ENCODE data around the gene HSPA6.

Gene HSPA6

GRCh38 chr1:161497961-161498360, 26.4 kb upstream of the HSPA6 start:
- TF ChIP-seq YY1 (IDR thresholded peaks at IDR 0.05; ENCODE audit: low read depth): no peak

DNA sequence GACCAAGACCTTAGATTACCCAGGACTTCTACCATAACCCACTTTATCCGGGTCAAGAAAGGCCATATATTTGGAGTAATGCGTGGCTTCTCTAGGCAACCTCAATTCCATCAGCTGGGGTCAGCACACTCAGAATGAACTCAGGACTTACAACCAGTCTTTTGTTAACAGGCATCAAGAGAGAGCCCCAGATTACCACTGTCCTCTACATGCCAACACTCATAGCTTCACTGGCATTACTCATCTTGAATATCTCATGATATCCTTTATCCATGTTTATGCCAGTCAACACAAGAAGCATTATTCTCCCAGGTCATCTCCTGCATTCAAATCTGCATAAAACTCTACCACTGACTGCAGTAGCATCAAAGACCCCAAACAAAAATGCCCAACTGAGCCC, 25.7 kb upstream of the HSPA6 start:
- TF ChIP-seq REST (IDR thresholded peaks at IDR 0.05; ENCODE audit: low read depth) (no peak), TCF12 (IDR thresholded peaks at IDR 0.05; ENCODE audit: low read depth) (no peak), ZBTB7A (IDR thresholded peaks at IDR 0.05; ENCODE audit: low read depth) (no peak), NFIC (IDR thresholded peaks at IDR 0.05) (no peak), EP300 (IDR thresholded peaks at IDR 0.05; ENCODE audit: borderline replicate concordance) (no peak), CEBPB (IDR thresholded peaks at IDR 0.05) (no peak), EGR1 (IDR thresholded peaks at IDR 0.05) (no peak), TAF1 (IDR thresholded peaks at IDR 0.05; ENCODE audit: low read depth) (no peak), CREB1 (IDR thresholded peaks at IDR 0.05; ENCODE audit: low read depth) (no peak), RAD21 (IDR thresholded peaks at IDR 0.05; ENCODE audit: low read depth) (no peak)
- TF ChIP-seq, protein P1, sequence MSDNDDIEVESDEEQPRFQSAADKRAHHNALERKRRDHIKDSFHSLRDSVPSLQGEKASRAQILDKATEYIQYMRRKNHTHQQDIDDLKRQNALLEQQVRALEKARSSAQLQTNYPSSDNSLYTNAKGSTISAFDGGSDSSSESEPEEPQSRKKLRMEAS (IDR thresholded peaks at IDR 0.05): no peak

DNA sequence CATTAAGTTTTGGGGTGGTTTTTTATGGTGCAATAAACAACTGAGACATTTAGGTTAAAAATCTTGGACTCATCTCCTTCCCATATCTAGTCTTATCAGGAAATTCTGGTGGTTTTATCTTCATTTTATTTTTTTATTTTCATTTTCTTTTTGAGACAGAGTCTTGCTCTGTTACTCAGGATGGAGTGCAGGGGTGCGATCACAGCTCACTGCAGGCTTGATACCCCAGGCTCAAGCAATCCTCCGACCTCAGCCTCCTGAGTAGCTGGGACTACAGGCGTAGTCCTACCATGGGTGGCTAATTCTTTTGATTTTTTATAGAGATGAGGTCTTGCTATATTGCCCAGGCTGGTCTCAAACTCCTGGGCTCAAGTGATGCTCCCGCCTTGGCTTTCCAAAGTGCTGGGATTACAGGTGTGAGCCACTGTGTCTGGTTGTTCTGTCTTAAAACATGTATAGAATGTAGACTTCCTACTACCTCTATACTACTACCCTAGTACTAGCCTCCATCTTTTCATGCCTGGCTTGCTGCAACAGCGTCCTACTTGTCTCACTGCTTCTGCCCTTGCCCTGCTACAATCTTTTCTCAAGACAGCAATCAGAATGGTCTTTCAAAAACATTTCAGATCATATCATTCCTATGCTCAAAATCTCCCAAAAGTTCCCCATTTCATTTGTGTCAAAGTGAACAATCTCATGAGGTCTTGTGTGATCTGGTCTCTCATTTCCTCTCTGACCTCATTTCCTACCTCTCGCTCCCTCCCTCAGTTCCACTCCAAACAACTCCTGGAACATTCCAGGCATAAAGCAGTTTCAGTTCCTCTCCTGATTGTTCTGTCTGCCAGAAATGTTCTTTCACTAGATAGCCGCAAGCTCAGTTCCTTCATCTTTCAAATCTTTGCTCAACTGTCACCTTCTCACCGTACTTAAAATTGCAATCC, 25.0 kb upstream of the HSPA6 start:
- TF ChIP-seq NFIC (IDR thresholded peaks at IDR 0.05) (no peak), REST (IDR thresholded peaks at IDR 0.05; ENCODE audit: low read depth) (no peak), TEAD4 (IDR thresholded peaks at IDR 0.05) (no peak), YY1 (IDR thresholded peaks at IDR 0.05; ENCODE audit: low read depth) (no peak), EP300 (IDR thresholded peaks at IDR 0.05; ENCODE audit: borderline replicate concordance) (no peak)
- TF ChIP-seq, protein P1 (IDR thresholded peaks at IDR 0.05): no peak

DNA sequence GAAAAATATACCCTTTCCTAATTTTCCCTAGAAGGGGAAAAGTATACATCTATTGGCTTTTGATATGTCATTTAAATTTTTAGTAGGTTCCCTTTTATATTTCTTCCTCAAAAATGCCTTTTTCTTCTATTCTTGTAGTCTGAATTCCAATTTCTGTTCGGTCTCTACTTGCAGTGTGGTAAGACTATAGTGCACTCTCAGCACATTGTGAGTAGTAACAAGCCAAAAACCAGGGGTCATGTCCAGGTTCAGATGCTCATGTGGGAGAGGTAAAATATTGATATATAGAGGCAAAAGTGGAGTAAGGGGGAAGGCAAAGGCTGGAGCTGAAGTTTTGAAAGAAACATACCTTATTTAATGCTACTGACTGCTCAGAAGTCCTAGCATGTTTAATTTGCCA, 23.1 kb upstream of the HSPA6 start:
- TF ChIP-seq FOXM1 (IDR thresholded peaks at IDR 0.05; ENCODE audit: borderline replicate concordance, low read depth) (no peak), EGR1 (IDR thresholded peaks at IDR 0.05) (no peak), EP300 (IDR thresholded peaks at IDR 0.05; ENCODE audit: borderline replicate concordance) (no peak), CREB1 (IDR thresholded peaks at IDR 0.05; ENCODE audit: low read depth) (no peak), REST (IDR thresholded peaks at IDR 0.05; ENCODE audit: low read depth) (no peak), ZBTB7A (IDR thresholded peaks at IDR 0.05; ENCODE audit: low read depth) (no peak), NFIC (IDR thresholded peaks at IDR 0.05) (no peak), TCF12 (IDR thresholded peaks at IDR 0.05; ENCODE audit: low read depth) (no peak), YY1 (IDR thresholded peaks at IDR 0.05; ENCODE audit: low read depth) (no peak)
- TF ChIP-seq, protein P1 (IDR thresholded peaks at IDR 0.05): no peak
- TF ChIP-seq, protein P2, sequence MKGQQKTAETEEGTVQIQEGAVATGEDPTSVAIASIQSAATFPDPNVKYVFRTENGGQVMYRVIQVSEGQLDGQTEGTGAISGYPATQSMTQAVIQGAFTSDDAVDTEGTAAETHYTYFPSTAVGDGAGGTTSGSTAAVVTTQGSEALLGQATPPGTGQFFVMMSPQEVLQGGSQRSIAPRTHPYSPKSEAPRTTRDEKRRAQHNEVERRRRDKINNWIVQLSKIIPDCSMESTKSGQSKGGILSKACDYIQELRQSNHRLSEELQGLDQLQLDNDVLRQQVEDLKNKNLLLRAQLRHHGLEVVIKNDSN (IDR thresholded peaks at IDR 0.05): no peak

GRCh38 chr1:161502181-161502580, 22.2 kb upstream of the HSPA6 start:
- TF ChIP-seq RAD21 (IDR thresholded peaks at IDR 0.05; ENCODE audit: low read depth): no peak
- TF ChIP-seq EP300 (IDR thresholded peaks at IDR 0.05; ENCODE audit: borderline replicate concordance): no peak
- no peak for TF ChIP-seq NFIC (IDR thresholded peaks at IDR 0.05)
- TF ChIP-seq EGR1 (IDR thresholded peaks at IDR 0.05): no peak
- no peak for TF ChIP-seq TEAD4 (IDR thresholded peaks at IDR 0.05)
- TF ChIP-seq, protein P2 (IDR thresholded peaks at IDR 0.05): no peak
- TF ChIP-seq YY1 (IDR thresholded peaks at IDR 0.05; ENCODE audit: low read depth): no peak
- no peak for TF ChIP-seq FOXM1 (IDR thresholded peaks at IDR 0.05; ENCODE audit: borderline replicate concordance, low read depth)
- TF ChIP-seq, protein P1 (IDR thresholded peaks at IDR 0.05): no peak
- TF ChIP-seq CREB1 (IDR thresholded peaks at IDR 0.05; ENCODE audit: low read depth): no peak
- no peak for TF ChIP-seq REST (IDR thresholded peaks at IDR 0.05; ENCODE audit: low read depth)
- no peak for TF ChIP-seq TAF1 (IDR thresholded peaks at IDR 0.05; ENCODE audit: low read depth)
